Cardiac muscle cell (in vitro differentiated cells and primary cell): Measurements from ENCODE around the gene IMPA2. TPM values are rescaled to one million over a fixed set of nuclear protein-coding genes. Genes with fewer than 3 reads are reported as not detected.
A peak's percentile ranks its signal among the peaks of the same experiment; 100 is the strongest.
"Not testable (repeated sequence)": the region's sequence is repeated elsewhere in the genome, so short reads cannot be mapped to it uniquely, and the experiment has no call there.

Experiments used
- DNase-seq, 2 donors: peaks; one replicate each; pipeline versions ENCODE4 v3.0.0 to v3.0.0-alpha.2; 2010 to 2017; ENCODE audit warnings: low read depth in 1 of 2, low spot score in 1 of 2
- H3K27ac ChIP-seq: fragments of 200-600 bp; sonication (generic); 2 replicates; pipeline ENCODE4 v1.5.1; 2016
- H3K27me3 ChIP-seq: fragments of 200-600 bp; sonication (generic); 2 replicates; pipeline ENCODE4 v1.6.0; 2016; ENCODE audit warnings: control low read depth
- H3K36me3 ChIP-seq: fragments of 200-600 bp; sonication (generic); 2 replicates; pipeline ENCODE4 v1.5.1; 2016; ENCODE audit warnings: control low read depth
- H3K4me1 ChIP-seq: fragments of 200-600 bp; sonication (generic); 2 replicates; pipeline ENCODE4 v1.8.1; 2017; ENCODE audit warnings: low read depth, mild to moderate bottlenecking, mixed run types
- H3K4me3 ChIP-seq: fragments of 200-600 bp; sonication (generic); 2 replicates; pipeline ENCODE4 v1.5.1; 2016; ENCODE audit warnings: mild to moderate bottlenecking
- H3K9me3 ChIP-seq: fragments of 200-600 bp; sonication (generic); 2 replicates; pipeline ENCODE4 v1.5.1; 2017; ENCODE audit warnings: low read depth, mild to moderate bottlenecking, control low read depth
- polyA plus RNA-seq: library from polyadenylated mRNA; unstranded; fragments of >200 nt; fragmentation: Nextera tagmentation; extraction: Ambion mirVana; gene quantifications from 2 replicates; pipeline ENCODE4 v1.2.1, GENCODE V29; 2016
- total RNA-seq: library from RNA; depleted of rRNA; stranded (reverse); fragments of >200 nt; gene quantifications from 2 replicates; pipeline ENCODE4 v1.2.3, GENCODE V29; 2016
- TF ChIP-seq, protein P1 (sequence below): IDR thresholded peaks from 2 replicates; pipeline ENCODE4 v1.5.1; 2012; ENCODE audit warnings: low read depth, mild to moderate bottlenecking, low read length

IMPA2 gene
- total and polyA plus RNA-seq, 2 experiments from 2014 or later: 23.9 to 60.0 TPM

DNA sequence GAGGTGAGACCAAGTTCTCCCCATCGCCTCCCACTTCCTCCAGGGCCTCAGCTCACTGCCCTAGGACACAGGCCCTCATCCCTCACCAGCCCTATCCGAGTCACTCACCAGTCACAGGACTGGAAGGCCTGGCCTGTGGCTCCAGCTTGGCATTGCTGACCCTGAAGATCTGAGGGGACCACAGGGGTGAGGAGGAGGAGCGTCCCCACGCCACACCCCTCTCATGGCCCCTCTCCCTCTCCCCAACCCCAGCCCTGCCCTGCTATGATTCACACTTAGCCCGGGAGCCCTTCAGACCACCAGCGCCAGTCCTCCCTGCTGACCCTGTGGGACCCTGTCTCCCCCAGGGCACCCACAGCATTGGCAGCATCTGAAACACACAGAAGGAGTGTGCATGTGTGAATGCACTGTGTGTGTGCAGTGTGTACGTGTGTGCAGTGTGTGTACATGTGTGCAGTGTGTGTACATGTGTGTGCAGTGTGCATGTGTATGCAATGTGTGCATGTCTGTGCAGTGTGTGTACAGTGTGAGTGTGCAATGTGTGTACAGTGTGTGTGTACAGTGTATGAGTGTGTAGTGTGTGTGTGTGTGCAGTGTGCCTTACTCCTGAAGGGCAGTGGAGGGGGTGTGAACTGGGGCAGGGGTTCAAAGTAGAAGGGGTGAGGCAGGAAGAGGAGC is 82.9 kb downstream of the IMPA2 start:
- Histone ChIP-seq H3K9me3 (no peaks in the 10 kb centered on the region), H3K27me3 (no peaks in the 10 kb centered on the region), H3K36me3 (no peaks in the 10 kb centered on the region), H3K4me1 (no peaks in the 10 kb centered on the region), H3K4me3 (no peak overlapping the region), H3K27ac (no peak overlapping the region)
- DNase-seq: no peak
- TF ChIP-seq, protein P1, sequence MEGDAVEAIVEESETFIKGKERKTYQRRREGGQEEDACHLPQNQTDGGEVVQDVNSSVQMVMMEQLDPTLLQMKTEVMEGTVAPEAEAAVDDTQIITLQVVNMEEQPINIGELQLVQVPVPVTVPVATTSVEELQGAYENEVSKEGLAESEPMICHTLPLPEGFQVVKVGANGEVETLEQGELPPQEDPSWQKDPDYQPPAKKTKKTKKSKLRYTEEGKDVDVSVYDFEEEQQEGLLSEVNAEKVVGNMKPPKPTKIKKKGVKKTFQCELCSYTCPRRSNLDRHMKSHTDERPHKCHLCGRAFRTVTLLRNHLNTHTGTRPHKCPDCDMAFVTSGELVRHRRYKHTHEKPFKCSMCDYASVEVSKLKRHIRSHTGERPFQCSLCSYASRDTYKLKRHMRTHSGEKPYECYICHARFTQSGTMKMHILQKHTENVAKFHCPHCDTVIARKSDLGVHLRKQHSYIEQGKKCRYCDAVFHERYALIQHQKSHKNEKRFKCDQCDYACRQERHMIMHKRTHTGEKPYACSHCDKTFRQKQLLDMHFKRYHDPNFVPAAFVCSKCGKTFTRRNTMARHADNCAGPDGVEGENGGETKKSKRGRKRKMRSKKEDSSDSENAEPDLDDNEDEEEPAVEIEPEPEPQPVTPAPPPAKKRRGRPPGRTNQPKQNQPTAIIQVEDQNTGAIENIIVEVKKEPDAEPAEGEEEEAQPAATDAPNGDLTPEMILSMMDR: no peak

DNA sequence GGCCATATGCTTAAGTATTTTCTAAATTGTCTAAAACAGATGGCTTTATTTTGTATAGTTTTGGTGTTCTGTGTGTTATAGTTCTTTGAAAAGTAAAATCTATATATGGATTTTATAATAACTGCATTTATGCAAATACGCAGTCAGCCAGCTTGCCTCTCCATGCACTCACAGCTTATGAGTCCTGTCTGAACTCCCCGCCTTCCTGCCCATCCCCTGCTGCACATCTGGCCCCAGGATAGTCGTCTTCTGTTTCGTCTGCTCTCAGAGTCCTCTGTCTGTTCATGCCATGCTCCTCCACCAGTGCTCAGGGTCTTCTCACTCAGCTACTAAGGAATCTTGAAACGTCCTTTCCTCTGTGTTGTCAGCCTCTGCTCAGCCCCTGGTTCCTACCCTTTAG is 84.1 kb downstream of the IMPA2 start:
- Histone ChIP-seq H3K27ac (no peak overlapping the region), H3K27me3 (no peaks in the 10 kb centered on the region), H3K4me1 (no peaks in the 10 kb centered on the region), H3K9me3 (no peaks in the 10 kb centered on the region), H3K4me3 (no peak overlapping the region), H3K36me3 (no peaks in the 10 kb centered on the region)
- TF ChIP-seq, protein P1: no peak
- no peak for DNase-seq

DNA sequence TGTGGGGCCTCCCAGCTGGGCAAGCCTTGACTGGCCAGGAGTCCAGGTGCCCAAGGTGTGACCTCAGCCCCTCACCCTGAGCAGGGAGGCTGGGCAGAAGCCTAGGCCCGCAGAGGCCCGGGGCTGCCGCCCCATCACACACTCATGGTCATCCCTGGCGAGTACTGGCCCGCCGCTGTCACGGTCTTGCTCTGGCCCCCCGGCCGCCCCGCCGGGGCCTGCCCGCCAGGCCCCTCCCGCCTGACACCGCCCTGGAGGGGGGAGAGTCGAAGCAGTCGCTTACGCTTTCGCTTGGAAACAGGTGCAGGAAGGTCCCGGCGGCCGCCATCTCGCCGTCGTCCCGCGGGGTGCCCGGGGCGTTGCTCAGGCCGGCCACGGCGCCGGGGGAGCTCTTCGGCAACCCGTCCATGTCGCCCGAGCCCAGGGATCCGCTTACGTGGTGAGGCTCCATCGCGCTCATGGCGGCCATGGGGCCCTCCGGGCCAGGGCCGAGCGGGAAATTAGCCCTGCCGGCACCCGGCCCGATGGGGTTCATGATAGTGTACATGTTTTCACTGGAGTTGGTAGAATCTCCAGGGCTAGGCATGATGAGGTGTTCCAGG is 85.7 kb downstream of the IMPA2 start:
- DNase-seq: no peak
- no peaks in the 10 kb centered on the region for H3K36me3 ChIP-seq

DNA sequence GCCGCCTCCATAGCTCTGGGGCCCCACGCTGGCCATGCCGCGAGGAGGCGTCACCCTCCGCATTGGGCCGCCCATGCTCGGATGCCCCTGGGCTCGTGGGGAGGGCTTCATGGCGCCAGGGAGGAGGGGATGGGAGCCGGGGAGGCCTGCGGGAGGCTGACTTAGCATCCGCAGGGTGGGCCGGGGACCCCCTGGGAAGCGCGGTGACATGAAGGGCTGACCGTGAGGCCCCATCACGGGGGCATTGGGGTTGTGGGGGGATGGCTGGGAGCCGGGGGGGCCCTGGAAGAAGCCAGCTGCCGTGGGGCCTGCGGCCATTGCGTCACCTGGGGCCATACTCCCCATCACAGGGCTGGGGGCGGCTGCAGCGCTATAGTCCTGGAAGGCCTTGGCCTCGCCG is 86.4 kb downstream of the IMPA2 start:
- TF ChIP-seq, protein P1: no peak
- no peak for DNase-seq
- H3K9me3 ChIP-seq: no peaks in the 10 kb centered on the region
- no peak overlapping the region for H3K4me3 ChIP-seq
- H3K27ac ChIP-seq: no peak overlapping the region
- no peaks in the 10 kb centered on the region for H3K4me1 ChIP-seq
- H3K36me3 ChIP-seq: no peaks in the 10 kb centered on the region
- H3K27me3 ChIP-seq: no peaks in the 10 kb centered on the region

More for the DNA sequence above, 85.7 kb downstream of the IMPA2 start:
- H3K9me3 ChIP-seq: no peaks in the 10 kb centered on the region
- no peaks in the 10 kb centered on the region for H3K27me3 ChIP-seq
- H3K27ac ChIP-seq: no peak overlapping the region
- TF ChIP-seq, protein P1: no peak
- no peaks in the 10 kb centered on the region for H3K4me1 ChIP-seq
- no peak overlapping the region for H3K4me3 ChIP-seq

DNA sequence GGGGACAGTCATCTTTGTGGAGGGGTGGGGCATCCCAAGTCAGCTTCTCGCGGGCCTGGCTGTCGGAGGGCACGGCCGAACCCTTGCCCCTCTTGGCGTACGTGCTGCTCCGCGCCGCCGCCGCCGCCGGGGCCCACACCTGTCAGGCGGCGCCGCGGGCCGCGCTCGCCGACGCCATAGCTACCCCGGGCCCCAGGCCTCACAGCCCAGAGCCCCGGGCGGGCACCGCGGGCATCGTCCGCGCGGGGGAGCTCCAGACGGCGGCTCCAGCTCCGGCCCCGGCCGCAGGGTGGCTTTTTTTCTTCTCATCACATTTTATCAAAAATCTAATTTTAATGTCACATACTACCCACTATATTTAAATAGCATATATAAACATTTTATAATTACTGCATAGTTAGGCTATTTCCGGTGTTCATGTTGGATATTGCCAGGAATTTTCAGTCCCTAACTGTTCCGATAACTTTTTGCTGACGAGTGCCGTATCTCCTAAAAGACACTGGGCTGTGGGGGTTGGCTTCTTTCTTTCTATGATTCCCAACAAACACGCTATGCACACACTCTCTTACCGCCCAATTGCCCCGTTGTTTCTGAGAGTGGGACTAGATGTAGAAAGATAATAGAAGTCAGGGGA is 87.1 kb downstream of the IMPA2 start:
- not testable (repeated sequence) for DNase-seq, H3K36me3 ChIP-seq, H3K27ac ChIP-seq, H3K9me3 ChIP-seq, H3K4me1 ChIP-seq, H3K4me3 ChIP-seq, H3K27me3 ChIP-seq
- TF ChIP-seq, protein P1: peak; percentile 34
